NCI-H146 (cell line): ENCODE measurements around the gene NLE1.
"Not testable (repeated sequence)": the region's sequence is repeated elsewhere in the genome, so short reads cannot be mapped to it uniquely, and the experiment has no call there.

ENCODE experiments used
- DNase-seq: peaks from one replicate; lab custom pipeline; 2025; lab: John Stamatoyannopoulos, UW

Gene NLE1

GRCh38 chr17:35127751-35128514 lies 14.2 kb downstream of the NLE1 start:
- no peak for DNase-seq

- no peak for DNase-seq
Measured at GRCh38 chr17:35121315-35121714, 20.8 kb downstream of the NLE1 start, which contains the start of gene FNDC8. Gene FNDC8, plus strand, starts transcription at chr17:35121615. Its CDS starts 79 bp downstream, at chr17:35121694.

DNA sequence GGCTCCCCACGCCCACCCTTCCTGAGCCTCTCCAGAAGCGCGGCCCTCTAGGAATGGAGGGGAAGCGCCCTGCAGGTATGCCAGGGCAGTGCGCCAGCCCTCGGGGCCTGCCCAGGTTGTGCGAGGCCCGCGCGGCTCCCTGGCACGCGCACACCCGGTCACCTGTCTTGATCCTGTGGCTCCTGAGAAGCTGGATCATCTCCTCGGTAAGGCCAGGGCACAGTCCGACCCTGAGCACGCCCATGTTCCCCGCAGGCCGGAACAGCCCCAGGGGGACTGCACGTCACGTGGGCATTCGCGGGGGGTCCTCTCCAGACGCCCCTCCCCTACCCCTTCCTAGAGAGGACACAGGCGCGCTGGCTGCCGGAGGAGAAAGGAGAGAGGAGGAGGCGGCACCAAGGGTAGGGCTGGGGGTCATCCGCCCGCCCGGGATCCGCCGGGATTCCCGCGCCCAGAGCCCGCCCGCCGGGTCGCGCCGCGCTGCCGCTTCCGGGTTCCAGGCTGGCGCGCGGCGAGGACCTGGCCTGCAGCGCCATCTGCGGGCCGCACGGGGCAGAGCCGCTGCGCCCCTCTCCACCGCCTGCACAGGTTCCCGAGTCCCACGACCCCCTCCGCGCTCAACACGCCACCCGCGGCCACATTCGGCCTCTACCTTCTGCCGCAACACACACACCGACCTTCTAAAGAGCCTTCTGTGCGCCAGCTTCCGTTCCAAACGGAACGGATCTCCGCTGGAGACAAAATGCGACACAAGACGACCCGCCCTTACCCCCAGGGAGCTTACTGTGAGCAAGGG lies 22.5 kb downstream of the NLE1 start, which contains the start of gene RAD51D:
TSS of gene RAD51D (minus strand) at position 491 of the 796 bp plus-strand sequence. CDS start at position 244, 247 bp downstream.
- peak; percentile 97 for DNase-seq

DNA sequence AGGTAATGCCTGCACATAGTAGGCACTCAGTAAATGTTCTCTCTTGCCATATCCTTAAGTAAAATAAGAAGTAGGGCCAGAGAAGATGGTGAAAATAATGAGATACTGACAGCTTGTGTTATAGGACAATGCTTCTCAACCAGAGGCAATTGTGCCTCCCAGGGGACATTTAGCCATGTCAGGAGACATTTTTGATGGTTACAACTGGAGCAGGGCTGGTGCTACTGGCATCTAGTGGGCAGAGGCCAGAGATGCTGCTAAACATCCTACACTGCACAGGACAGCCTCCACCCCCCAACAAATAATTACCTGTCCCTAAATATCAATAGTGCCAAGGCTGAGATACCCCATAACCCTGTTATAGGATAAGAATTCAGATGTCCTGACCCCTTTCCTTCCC lies 24.1 kb downstream of the NLE1 start:
- no peak for DNase-seq

GRCh38 chr17:35116845-35117244 lies 25.3 kb downstream of the NLE1 start:
- no peak for DNase-seq

GRCh38 chr17:35110791-35111190 lies 31.3 kb downstream of the NLE1 start:
- not testable (repeated sequence) for DNase-seq

DNA sequence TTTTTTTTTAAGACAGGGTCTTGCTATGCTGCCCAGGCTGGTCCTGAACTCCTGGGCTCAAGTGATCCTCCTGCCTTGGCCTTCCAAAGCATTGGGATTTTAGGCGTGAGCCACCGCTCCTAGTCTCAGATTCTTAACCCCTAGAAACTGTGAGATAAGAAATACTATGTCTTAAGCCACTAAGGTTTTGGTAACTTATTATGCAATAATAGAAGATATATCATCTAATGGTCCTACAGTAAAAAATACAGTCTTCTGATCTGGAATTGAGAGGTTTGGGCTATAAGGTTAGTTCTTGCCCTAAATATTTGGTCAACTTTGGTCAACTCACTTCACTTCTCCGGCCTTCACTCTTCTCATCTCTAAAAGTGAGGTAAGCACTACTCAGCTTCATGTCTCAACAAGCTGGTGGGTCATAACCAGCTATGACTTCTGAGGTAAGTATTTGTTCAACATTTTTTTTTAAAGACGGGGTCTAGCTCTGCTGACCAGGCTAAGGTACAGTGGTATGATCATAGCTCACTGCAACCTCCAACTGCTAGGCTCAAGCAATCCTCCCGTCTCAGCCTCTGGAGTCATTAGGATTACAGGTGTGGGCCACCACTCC lies 37.2 kb downstream of the NLE1 start:
- DNase-seq = no peak

DNA sequence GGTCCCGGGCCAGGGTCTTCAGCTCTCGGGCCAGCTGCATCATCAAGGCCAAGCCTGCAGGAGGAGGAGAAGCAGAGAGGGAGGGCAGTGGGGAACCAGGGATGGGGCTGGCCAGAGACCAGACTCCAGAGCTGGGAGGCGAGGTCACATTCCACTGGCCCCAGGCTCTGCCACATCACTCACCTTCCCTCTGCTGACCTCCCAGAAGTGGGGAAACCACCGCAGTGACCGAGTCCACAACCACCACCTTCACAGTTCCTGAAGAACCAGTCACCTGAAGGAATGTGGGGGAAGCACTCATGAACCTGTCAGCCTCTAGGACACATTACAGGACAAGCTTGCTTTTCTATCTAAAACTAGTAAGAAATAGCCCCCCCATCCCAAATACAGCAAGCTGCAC lies 38.8 kb downstream of the NLE1 start:
- DNase-seq = no peak

DNA sequence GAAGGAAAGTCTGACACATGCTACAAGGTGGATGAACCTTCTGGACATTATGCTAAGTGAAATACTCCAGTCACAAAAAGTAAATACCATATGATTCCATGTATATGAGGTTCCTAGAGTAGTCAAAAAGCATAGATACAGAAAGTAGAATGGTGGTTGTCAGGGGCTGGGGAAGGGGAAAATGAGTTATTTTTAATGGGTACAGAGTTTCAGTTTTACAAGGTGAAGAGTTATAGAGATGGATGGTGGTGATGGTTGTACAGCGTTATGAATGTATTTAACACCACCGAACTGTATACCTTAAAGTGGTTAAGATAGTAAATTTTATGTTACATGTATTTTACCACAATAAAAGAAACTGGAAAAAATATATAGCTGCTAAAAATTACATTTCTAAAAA lies 40.4 kb downstream of the NLE1 start:
- DNase-seq = no peak

DNA sequence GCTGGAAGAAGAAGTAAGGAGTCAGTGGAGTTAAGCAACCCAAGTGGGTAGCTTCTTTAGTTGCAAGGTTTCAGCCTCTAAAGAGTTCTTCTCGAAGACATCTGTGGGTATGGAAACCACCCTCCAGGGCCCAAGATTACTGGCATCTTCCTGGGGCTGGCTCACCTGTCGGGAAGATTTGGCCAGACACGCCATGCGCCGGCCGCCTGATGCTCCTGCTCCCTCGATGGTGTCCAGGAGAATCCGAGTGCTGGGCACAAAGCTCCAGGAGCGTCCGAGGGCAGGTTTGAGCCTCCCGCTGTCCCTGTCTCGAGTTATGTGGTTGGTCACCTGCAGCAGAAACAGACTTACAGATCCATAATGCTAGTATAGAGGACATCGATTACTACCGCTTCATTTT lies 41.1 kb downstream of the NLE1 start:
- DNase-seq = no peak

DNA sequence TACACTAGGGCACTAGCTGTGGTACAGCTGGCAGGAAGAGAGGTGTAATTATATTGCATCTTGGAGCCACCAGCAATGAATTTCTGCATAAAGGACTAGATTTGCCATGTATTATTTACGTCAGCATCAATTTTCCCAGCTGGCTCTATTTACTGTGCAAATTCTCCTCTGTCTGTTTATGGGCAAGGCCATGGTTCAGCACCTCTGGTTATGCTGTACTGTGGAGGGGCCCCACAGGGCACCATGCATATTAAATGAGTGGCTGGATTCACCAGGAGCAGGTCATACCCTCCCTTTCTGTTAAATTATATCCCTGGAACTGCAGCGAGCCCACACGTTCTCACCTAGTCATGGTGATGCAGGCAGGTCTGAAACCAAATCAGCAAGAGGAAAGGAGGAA lies 42.2 kb downstream of the NLE1 start:
- peak; percentile 86 for DNase-seq

DNA sequence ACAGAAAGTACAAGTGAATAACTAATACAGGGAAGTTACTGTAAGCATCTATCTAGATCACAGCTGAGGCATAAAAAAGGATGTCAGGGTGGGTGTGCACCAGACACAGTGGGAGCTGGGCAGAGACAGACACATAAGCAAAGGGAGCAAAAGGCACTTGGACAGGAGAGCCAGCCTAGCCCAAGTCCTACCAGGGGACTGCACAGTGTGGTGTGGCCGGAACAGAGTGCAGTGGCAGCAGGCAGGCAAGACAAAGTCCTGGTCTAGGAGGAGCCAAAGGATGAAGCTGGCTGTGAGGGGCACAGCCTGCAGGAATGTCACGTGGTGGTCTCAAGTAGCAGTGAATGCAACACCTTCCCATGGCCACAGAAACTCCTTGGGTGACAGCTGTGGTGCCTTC lies 44.3 kb downstream of the NLE1 start:
- DNase-seq = no peak

DNA sequence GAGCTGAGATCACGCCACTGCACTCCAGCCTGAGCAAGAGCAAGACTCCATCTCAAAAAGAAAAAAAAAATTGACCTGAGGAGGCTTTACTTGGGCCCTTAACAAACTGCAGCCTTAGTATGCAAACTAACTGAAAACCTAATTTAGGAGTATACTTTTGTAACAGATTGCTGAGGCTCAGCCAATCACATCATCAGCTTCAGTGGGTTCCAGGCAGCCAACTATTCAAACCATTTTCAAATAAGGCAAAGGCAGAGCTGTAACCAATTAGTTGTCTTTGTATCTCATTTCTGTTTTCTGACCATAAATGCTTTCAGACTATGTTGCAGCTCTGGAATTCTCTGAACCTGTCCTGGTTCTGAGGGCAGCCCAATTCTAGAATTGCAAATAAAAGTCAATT lies 46.4 kb downstream of the NLE1 start:
- no peak for DNase-seq

- no peak for DNase-seq
Measured at GRCh38 chr17:35094902-35095301, 47.2 kb downstream of the NLE1 start.

GRCh38 chr17:35090707-35091106 lies 51.4 kb downstream of the NLE1 start:
- DNase-seq = not testable (repeated sequence)

DNA sequence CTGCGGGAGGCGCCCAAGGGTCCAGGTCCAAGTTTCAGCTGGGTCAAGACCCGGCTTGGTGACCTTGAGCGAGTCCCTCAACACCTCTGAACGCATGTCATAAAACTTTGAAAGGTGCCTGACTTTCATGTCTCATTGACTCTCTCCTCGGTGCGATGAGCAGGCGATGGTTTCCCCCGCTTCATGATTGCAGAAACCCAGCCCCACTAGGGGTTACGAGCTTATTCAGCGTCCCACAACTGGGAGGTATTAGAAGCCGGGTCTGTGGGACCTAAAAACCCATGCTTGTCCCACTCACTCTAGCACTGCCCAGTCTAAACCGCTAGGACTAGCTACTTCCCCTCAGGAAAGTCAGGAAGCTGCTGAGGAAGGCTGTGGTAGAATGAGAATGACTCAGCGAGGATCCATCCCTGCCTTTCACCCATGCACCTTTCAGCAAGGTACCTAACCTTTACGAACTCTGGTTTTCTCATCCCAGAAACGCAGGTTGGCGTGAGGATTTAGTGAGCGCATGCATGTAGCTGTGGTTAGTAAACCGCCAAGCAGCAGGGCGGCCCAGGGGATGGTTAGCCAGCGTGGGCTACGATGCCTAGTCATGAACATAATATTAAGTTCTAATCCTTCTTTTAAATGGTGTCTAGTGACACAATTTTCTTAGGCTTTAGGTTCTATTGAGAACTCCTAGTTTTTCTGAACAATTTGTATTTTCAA lies 52.4 kb downstream of the NLE1 start:
- peak; percentile 46 for DNase-seq

DNA sequence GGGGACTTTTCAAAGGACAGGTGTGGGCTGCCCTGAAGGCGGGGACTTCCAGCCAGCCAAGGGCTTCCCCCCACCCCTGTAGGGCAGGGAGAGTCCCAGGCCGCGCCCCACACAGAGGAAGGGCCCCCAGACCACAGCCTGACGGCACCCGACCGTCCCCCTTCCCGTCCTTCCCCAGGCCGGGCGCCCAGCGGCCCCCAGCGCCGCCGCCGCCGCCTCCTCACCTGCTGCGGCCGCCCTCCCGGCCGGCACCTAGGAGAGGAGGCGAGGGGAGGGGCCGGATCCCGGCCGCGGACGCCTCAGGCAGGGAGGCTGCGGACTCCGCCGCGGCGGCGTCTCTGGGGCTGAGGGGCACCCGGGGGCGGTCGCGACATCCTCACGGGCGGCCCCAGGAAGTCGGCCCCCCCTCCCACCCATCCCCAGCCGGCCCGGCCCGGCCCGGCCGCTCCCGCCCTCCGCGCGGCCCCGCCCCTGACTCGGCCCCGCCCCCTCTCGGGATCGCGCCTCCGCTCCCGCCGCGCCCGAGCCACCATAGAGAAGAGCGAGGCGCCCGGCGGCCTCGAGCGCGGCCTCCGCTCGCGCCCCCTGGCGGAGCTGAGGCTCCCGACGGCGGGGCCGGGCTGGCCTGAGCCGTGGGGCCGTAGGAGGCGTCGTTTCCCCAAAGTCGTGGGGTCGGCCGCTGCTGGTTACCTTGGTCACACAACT lies 53.1 kb downstream of the NLE1 start:
- peak; percentile 88 for DNase-seq

DNA sequence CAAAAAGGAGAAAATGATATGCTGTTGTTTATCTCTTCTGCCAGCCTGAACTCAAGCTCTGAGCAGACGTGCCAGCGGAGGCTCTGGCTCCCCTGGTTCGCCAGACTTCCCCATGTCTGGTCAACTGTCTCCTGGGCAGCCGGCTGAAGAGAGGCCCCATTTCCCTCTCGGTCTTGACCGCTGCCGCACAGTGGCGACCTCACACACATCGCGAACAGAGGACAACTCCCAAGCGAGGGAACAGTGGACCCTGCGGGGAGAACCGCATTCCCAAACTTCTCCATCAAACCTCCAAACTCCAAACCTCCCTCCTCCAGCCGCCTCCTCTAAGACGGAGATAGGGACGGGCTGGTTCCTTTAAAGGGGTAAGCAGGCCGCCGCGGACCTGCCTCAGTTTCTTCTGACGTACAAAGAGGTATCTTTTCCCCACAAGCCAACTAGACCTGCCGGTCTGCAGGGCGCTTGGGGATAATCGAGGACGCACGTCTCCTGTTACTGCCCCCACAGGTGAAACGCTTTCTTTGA lies 53.7 kb downstream of the NLE1 start:
- DNase-seq = peak; percentile 61

DNA sequence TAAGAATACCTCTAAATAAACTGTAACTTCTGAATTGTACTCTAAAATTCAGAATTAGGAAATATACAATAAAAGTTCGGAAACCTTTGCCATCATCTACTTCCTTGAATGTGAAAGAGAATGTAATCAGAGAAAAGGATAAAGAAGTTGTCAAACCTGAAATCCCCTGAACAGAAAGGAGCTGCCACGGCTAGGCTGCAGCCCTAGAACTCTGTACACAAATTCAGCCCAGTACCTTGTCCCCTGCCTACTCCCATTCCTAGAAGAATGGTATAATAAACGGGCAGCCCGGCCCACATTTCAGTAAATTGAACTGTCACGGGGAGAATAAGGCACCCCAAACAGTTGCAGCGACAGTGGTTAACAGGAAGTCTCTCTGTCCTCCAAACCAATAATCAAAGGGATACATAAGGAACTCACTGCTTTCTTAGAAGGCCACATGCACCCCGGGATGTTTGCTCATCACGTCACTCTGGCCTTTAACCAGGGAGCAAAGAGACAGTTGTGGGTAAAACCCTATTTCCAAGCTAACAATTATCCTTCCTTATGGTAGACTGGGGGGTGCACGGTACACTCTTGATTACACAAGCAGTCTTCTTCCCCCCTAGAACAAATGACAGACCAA lies 54.3 kb downstream of the NLE1 start:
- DNase-seq = peak; percentile 25

DNA sequence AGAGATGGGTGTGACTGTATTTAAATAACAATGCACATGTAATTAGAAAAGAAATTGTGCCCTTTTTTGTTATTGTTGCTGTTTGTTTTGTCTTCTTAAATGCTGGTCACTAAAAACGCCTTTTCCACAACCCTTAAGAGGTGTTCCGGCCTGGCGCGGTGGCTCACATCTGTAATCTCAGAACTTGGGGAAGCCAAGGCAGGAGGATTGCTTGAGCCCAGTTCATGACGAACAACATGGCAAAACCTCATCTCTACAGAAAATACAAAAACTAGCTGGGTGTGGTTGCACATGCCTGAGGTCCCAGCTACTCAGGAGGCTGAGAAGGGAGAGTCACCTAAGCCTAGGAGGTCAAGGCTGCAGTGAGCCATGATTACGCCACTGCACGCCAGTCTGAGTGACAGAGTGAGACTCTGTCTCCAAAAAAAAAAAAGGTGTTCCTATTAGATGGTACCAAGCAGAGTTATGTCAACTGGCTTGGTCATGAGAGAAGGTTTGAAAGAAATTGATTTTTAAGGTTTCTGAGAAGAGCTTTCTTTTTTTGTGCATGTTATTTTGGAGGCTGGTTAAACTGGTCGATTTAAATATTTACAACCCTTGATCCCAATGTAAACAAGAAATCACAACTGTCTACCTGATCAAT lies 55.1 kb downstream of the NLE1 start:
- no peak for DNase-seq
